Testis (tissue), 3 donors: Measurements from ENCODE around the gene SPIN1. TPM values are rescaled to one million over a fixed set of nuclear protein-coding genes. Genes with fewer than 3 reads are reported as not detected.
A peak's percentile ranks its signal among the peaks of the same experiment; 100 is the strongest.

Experiments used
- DNase-seq: peaks from one replicate; pipeline ENCODE4 v3.0.0-alpha.2; 2019
- H3K27ac ChIP-seq, 2 donors: fragments of 200-600 bp; sonication (generic); one replicate each; pipeline ENCODE4 v1.5.1; 2019
- H3K27me3 ChIP-seq: fragments of 200-600 bp; sonication (generic); one replicate; pipeline ENCODE4 v1.5.1; 2019
- H3K36me3 ChIP-seq: fragments of 200-600 bp; sonication (generic); one replicate; pipeline ENCODE4 v1.5.1; 2017; ENCODE audit warnings: low read depth; ENCODE audit errors: missing control alignments
- H3K4me1 ChIP-seq: fragments of 200-600 bp; sonication (generic); one replicate; pipeline ENCODE4 v1.5.1; 2019
- H3K4me3 ChIP-seq, 2 donors: fragments of 200-600 bp; sonication (generic); one replicate each; pipeline ENCODE4 v1.5.1; 2017 to 2019
- H3K9me3 ChIP-seq: fragments of 200-600 bp; sonication (generic); one replicate; pipeline ENCODE4 v1.5.1; 2017
- POLR2A ChIP-seq: fragments of 450-650 bp; IDR thresholded peaks from one replicate; pipeline ENCODE4 v1.6.1; 2017; ENCODE audit warnings: antibody characterized with exemption, mild to moderate bottlenecking, moderate library complexity
- WGBS, 2 donors: methylation state at CpG; one replicate each; pipeline ENCODE4 v1.1.5; 2018; 5-methylcytosine and 5-hydroxymethylcytosine counted together
- intact Hi-C: fragments of 100-400 bp; cut with DNase I; formaldehyde crosslinking; loops from one replicate; pipeline ENCODE4 v1.15.1; 2023; ENCODE audit warnings: low total_unique reads
- polyA plus RNA-seq: library from polyadenylated mRNA; stranded (reverse); fragments of 350-450 nt; fragmentation: Illumina TruSeq; extraction: RNeasy Lipid Tissue Mini Kit (QIAGEN cat#74804); gene quantifications from one replicate; pipeline ENCODE4 v1.2.3, GENCODE V29; 2014; ENCODE audit warnings: low read depth, low replicate concordance; ENCODE audit not compliant: insufficient read depth
- total RNA-seq, 2 donors: library from RNA; depleted of rRNA; stranded (reverse); fragments of >200 nt; gene quantifications; one replicate each; pipeline ENCODE4 v1.2.3, GENCODE V29; 2016
- TF ChIP-seq, protein P1 (sequence below), 3 experiments: fragments of 450-650 bp in 2 of 3; fragments of 200-600 bp in 1 of 3; sonication (generic) in 1 of 3; IDR thresholded peaks; one replicate each; pipeline ENCODE4 v1.5.1; 2016 to 2019; ENCODE audit warnings: antibody characterized with exemption in 3 of 3, mild to moderate bottlenecking in 2 of 3, moderate library complexity in 1 of 3

The SPIN1 gene
- total and polyA plus RNA-seq, 3 donors from 2014 or later: 93.7 to 139 (median 119) TPM

DNA sequence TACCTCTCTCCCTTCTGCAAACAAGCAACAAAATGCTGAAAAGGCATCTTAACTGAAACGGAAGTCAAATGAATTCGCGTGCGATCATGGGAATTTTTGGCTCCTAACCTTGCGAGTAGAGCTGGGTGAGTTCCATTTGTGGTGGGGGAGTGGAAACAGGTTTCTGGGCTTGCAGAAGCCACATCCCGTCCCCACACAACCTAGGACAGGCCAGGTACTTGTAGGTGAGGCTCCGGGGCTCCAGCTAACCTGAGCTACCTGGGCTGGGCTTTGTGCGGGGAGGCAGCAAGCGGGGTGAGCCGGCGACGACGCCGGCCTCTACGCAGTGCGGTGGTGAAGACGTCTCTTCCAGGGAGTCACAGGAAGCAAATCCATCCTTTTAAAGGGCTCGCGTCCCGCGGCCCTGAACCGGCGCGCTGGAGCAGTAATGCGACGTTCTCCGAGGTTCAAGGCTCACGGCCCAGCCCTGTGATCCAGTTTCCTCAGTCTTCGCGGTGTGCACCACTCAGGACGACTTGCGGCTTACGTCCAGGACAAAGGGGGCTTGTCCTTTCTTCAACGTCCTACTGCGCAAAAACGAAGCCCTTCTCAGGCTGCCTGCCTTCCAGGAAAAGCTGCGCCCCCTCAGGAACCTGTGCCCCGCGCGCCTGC lies 567 bp upstream of the SPIN1 start:
- 0 to 1% methylated on average over 33 to 40 of the region's 40 CpGs for WGBS, 2 donors
- Histone ChIP-seq H3K27me3 (no peaks in the 10 kb centered on the region), H3K4me1 (peaks cover 22% of the 10 kb centered on the region), H3K27ac (peak overlapping the region; percentile 92 to 96), H3K9me3 (no peaks in the 10 kb centered on the region), H3K36me3 (no peaks in the 10 kb centered on the region), H3K4me3 (peak overlapping the region; percentile 88 to 94)
- intact Hi-C loops: no loop called here
- TF ChIP-seq, protein P1, sequence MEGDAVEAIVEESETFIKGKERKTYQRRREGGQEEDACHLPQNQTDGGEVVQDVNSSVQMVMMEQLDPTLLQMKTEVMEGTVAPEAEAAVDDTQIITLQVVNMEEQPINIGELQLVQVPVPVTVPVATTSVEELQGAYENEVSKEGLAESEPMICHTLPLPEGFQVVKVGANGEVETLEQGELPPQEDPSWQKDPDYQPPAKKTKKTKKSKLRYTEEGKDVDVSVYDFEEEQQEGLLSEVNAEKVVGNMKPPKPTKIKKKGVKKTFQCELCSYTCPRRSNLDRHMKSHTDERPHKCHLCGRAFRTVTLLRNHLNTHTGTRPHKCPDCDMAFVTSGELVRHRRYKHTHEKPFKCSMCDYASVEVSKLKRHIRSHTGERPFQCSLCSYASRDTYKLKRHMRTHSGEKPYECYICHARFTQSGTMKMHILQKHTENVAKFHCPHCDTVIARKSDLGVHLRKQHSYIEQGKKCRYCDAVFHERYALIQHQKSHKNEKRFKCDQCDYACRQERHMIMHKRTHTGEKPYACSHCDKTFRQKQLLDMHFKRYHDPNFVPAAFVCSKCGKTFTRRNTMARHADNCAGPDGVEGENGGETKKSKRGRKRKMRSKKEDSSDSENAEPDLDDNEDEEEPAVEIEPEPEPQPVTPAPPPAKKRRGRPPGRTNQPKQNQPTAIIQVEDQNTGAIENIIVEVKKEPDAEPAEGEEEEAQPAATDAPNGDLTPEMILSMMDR (IDR thresholded peaks at IDR 0.05): no peak
- TF ChIP-seq POLR2A: no peak
- peak; percentile 72 for DNase-seq

- Histone ChIP-seq H3K27me3 (no peaks in the 10 kb centered on the region), H3K36me3 (no peaks in the 10 kb centered on the region), H3K27ac (peak overlapping the region; percentile 91 to 96), H3K4me1 (peaks cover 24% of the 10 kb centered on the region), H3K4me3 (peak overlapping the region; percentile 88 to 94), H3K9me3 (no peaks in the 10 kb centered on the region)
- TF ChIP-seq, protein P1 (IDR thresholded peaks at IDR 0.05): no peak
- TF ChIP-seq POLR2A: no peak
- intact Hi-C loops: no loop called here
- WGBS, 2 donors: 1% methylated on average over 20 to 49 of the region's 71 CpGs
- peak; percentile 73 for DNase-seq
Observed at GRCh38 chr9:88388886-88389605, 802 bp downstream of the SPIN1 start.

GRCh38 chr9:88390371-88390990 lies 2.2 kb downstream of the SPIN1 start:
- peaks cover 24% of the 10 kb centered on the region for H3K4me1 ChIP-seq

DNA sequence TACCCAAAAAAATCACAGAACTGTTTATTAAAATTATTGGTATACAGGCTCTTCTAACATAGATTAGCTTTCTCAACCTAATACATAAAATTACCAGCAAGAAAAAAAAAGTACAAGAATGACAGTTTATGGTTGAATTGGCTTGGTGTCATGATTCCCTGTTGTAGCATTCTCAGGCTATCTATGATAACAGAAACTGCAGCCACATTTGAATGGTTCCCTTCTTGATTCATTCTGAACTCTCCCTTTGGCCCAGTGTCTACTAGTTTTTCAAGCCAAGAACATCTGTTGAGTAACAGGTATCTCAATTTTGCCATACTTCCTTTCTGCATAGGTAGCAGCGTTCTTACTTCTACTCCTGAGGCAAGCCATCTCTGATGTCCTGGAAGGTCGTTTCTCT lies 3.0 kb downstream of the SPIN1 start:
- 44 to 55% methylated on average over 2 of the region's 2 CpGs for WGBS, 2 donors
- TF ChIP-seq, protein P1 (IDR thresholded peaks at IDR 0.05): no peak
- no peak for TF ChIP-seq POLR2A
- Histone ChIP-seq H3K9me3 (no peaks in the 10 kb centered on the region), H3K27me3 (no peaks in the 10 kb centered on the region), H3K4me1 (peaks cover 24% of the 10 kb centered on the region), H3K4me3 (no peak overlapping the region), H3K36me3 (no peaks in the 10 kb centered on the region), H3K27ac (peak overlapping the region; percentile 9 to 22)
- intact Hi-C loops: no loop called here
- DNase-seq: no peak

More at GRCh38 chr9:88390371-88390990, 2.2 kb downstream of the SPIN1 start:
- no peaks in the 10 kb centered on the region for H3K27me3 ChIP-seq
- H3K4me3 ChIP-seq: no peak overlapping the region
- no peak for TF ChIP-seq POLR2A
- TF ChIP-seq, protein P1 (IDR thresholded peaks at IDR 0.05): no peak
- intact Hi-C loops: no loop called here
- no peaks in the 10 kb centered on the region for H3K9me3 ChIP-seq
- no peak for DNase-seq
- WGBS, 2 donors: 38 to 39% methylated on average over 3 of the region's 3 CpGs
- no peaks in the 10 kb centered on the region for H3K36me3 ChIP-seq
- no peak overlapping the region for H3K27ac ChIP-seq
